ENCODE results near the gene HEATR5B. TPM values are rescaled to one million over a fixed set of nuclear protein-coding genes. Genes with fewer than 3 reads are reported as not detected.

The HEATR5B gene
- total and polyA plus RNA-seq, 9 of the 15 experiments (the other 6 are each of a cell fraction or from before 2014, with no cell fraction given): 4.2 to 21.7 (median 12.2) TPM

- TF ChIP-seq ZNF217 (CRISPR knock-in tag; IDR thresholded peaks at IDR 0.05) (no peak), HOMEZ (CRISPR knock-in tag; IDR thresholded peaks at IDR 0.05) (no peak), ZNF274 (IDR thresholded peaks at IDR 0.05; ENCODE audit: borderline replicate concordance, low read depth, low read length) (no peak), ELK1 (CRISPR knock-in tag; IDR thresholded peaks at IDR 0.05) (no peak), RB1 (IDR thresholded peaks at IDR 0.05; ENCODE audit: low read depth) (no peak), E2F6 (IDR thresholded peaks at IDR 0.05; ENCODE audit: borderline replicate concordance in 1 of 2, extremely low read depth in 1 of 2, insufficient read depth in 1 of 2, insufficient read length in 1 of 2, low read depth in 1 of 2, low read length in 1 of 2, poor library complexity in 1 of 2, severe bottlenecking in 1 of 2) (no peak), KLF6 (CRISPR knock-in tag; IDR thresholded peaks at IDR 0.05; ENCODE audit: borderline replicate concordance) (no peak), TBL1XR1 (IDR thresholded peaks at IDR 0.05; ENCODE audit: low read length in 2 of 2) (no peak)
Measured at GRCh38 chr2:36963734-36964133, 120.4 kb downstream of the HEATR5B start (continued).
